HL-60/S4 (cell line): ENCODE results near the gene WDR88.
"Not testable (repeated sequence)": the region's sequence is repeated elsewhere in the genome, so short reads cannot be mapped to it uniquely, and the experiment has no call there.

Experiments
- in situ Hi-C: fragments of 300-500 bp; cut with MboI; formaldehyde crosslinking; loops from 2 replicates; pipeline ENCODE4 v1.14.3; 2022; ENCODE audit warnings: low sequenced_read_pairs

WDR88 gene

GRCh38 chr19:33125929-33126388 is 6.0 kb upstream of the WDR88 start:
- in situ Hi-C loops, result loop anchor here (25.0 kb wide), 1 partner anchor 286 kb away; no protein-coding TSS in a partner anchor

GRCh38 chr19:33126712-33127111 is 5.2 kb upstream of the WDR88 start:
- in situ Hi-C loops, result loop anchor here (25.0 kb wide), 1 partner anchor 286 kb away; no protein-coding TSS in a partner anchor

- in situ Hi-C loops, result loop anchor here (25.0 kb wide), 1 partner anchor 282 kb away; no protein-coding TSS in a partner anchor
Measured at GRCh38 chr19:33129901-33130300, 2.0 kb upstream of the WDR88 start.

- in situ Hi-C loops, result loop anchor here (25.0 kb wide), 1 partner anchor 282 kb away; no protein-coding TSS in a partner anchor
Measured at GRCh38 chr19:33130433-33130832, 1.5 kb upstream of the WDR88 start.

GRCh38 chr19:33132425-33132824 is 511 bp downstream of the WDR88 start:
- in situ Hi-C loops, result loop anchor here (25.0 kb wide), 1 partner anchor 280 kb away; no protein-coding TSS in a partner anchor

GRCh38 chr19:33133438-33134031 is 1.6 kb downstream of the WDR88 start:
- in situ Hi-C loops, result loop anchor here (25.0 kb wide), 1 partner anchor 279 kb away; no protein-coding TSS in a partner anchor

GRCh38 chr19:33134571-33135041 is 2.7 kb downstream of the WDR88 start:
- in situ Hi-C loops, result loop anchor here (25.0 kb wide), 1 partner anchor 278 kb away; no protein-coding TSS in a partner anchor

- in situ Hi-C loops, result loop anchor here (25.0 kb wide), 1 partner anchor 273 kb away; no protein-coding TSS in a partner anchor
Measured at GRCh38 chr19:33139165-33139564, 7.3 kb downstream of the WDR88 start.

GRCh38 chr19:33143897-33144405 is 12.0 kb downstream of the WDR88 start:
- in situ Hi-C loops, result loop anchor here (5.0 to 25.0 kb wide), 2 partner anchors 33 to 268 kb away; no protein-coding TSS in a partner anchor

- in situ Hi-C loops, result loop anchor here (25.0 kb wide), 1 partner anchor 266 kb away; no protein-coding TSS in a partner anchor
Measured at GRCh38 chr19:33146209-33146608, 14.3 kb downstream of the WDR88 start.

- in situ Hi-C loops, result loop anchor here (25.0 kb wide), 1 partner anchor 265 kb away; no protein-coding TSS in a partner anchor
Measured at GRCh38 chr19:33147538-33147937, 15.6 kb downstream of the WDR88 start.

- in situ Hi-C loops, result no loop called here
Measured at GRCh38 chr19:33150852-33151518, 19.1 kb downstream of the WDR88 start.

GRCh38 chr19:33152176-33152575 is 20.3 kb downstream of the WDR88 start:
- in situ Hi-C loops, result no loop called here

GRCh38 chr19:33152625-33153024 is 20.7 kb downstream of the WDR88 start:
- in situ Hi-C loops, result not testable (repeated sequence)

- in situ Hi-C loops, result not testable (repeated sequence)
Measured at GRCh38 chr19:33154313-33154712, 22.4 kb downstream of the WDR88 start.

GRCh38 chr19:33156334-33156733 is 24.4 kb downstream of the WDR88 start:
- in situ Hi-C loops, result no loop called here

GRCh38 chr19:33157906-33158305 is 26.0 kb downstream of the WDR88 start:
- in situ Hi-C loops, result no loop called here

GRCh38 chr19:33158365-33158764 is 26.5 kb downstream of the WDR88 start:
- in situ Hi-C loops, result no loop called here

- in situ Hi-C loops, result no loop called here
Measured at GRCh38 chr19:33159149-33159548, 27.2 kb downstream of the WDR88 start.

GRCh38 chr19:33159893-33160292 is 28.0 kb downstream of the WDR88 start:
- in situ Hi-C loops, result no loop called here

GRCh38 chr19:33161201-33161600 is 29.3 kb downstream of the WDR88 start:
- in situ Hi-C loops, result no loop called here
